GM23338 (cell line): ENCODE data around the gene FREY1.

ENCODE experiments used
- CTCF ChIP-seq, 2 experiments: fragments of 200-600 bp in 1 of 2; sonication (generic) in 1 of 2; conservative IDR thresholded peaks; 2 replicates each; pipeline versions ENCODE4 v1.5.1 to v1.6.1; 2016 to 2017; ENCODE audit warnings: antibody characterized with exemption in 2 of 2, low read depth in 2 of 2, mild to moderate bottlenecking in 2 of 2, moderate library complexity in 1 of 2
- EZH2phosphoT487 ChIP-seq: fragments of 200-600 bp; sonication (generic); IDR thresholded peaks from one replicate; pipeline ENCODE4 v1.8.1; 2018; ENCODE audit warnings: antibody characterized with exemption; ENCODE audit not compliant: unreplicated experiment
- ZNF114 ChIP-seq: fragments of 250-450 bp; sonication (Bioruptor Pico); IDR thresholded peaks from 2 replicates; pipeline ENCODE4 v1.5.0; 2020; ENCODE audit warnings: mild to moderate bottlenecking, moderate library complexity

GRCh38 chr11:45869551-45869950 is 37.5 kb downstream of the FREY1 start:
- TF ChIP-seq CTCF (conservative IDR thresholded peaks at IDR 0.05; ENCODE audit: low read depth in 2 of 2) (no peak), ZNF114 (CRISPR knock-in tag) (no peak), EZH2phosphoT487 (no peak)
